NOMO-1 (cell line): ENCODE results near the gene DYRK1B.
"Not testable (repeated sequence)": the region's sequence is repeated elsewhere in the genome, so short reads cannot be mapped to it uniquely, and the experiment has no call there.

Source experiments
- DNase-seq, 2 experiments: peaks; one replicate each; lab custom pipeline; 2025; ENCODE audit not compliant: unreplicated experiment in 2 of 2; lab: John Stamatoyannopoulos, UW

The DYRK1B gene

DNA sequence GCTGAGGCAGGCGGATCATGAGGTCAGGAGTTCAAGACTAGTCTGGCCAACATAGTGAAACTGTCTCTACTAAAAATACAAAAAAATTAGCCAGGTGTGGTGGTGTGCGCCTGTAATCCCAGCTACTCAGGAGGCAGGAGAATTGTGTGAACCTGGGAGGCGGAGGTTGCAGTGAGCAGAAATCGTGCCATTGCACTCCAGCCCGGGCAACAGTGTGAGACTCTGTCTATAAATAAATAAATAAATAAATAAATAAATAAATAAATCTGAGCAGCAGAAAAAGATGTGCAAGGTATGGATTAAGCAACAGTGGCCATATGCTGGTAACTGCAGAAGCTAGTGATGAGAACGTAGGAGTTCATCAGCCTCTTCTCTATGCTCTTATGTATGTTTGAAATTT, 19.9 kb downstream of the DYRK1B start:
- not testable (repeated sequence) for DNase-seq

- DNase-seq = no peak
Observed at GRCh38 chr19:39813264-39813993, 20.5 kb downstream of the DYRK1B start.

- DNase-seq = no peak
Observed at GRCh38 chr19:39811064-39811463, 22.9 kb downstream of the DYRK1B start.

GRCh38 chr19:39810424-39810823, 23.5 kb downstream of the DYRK1B start:
- DNase-seq = no peak

GRCh38 chr19:39809368-39809767, 24.6 kb downstream of the DYRK1B start:
- no peak for DNase-seq

DNA sequence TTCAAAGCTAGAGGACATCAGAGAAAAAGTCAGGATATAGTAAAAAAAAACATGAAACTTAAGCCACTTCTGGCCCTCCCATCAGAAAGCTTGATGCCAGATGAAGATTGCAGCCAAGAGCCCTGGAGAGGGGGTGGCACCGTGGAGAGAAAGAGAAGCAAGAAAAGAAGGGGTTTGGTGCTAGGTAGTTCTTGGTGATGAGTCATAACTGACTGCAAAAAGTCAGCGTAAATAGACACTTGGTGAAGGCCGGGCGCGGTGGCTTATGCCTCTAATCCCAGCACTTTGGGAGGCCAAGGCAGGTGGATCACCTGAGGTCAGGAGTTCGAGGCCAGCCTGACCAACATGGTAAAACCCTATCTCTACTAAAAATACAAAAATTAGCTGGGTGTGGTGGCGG, 25.3 kb downstream of the DYRK1B start:
- DNase-seq = not testable (repeated sequence)

GRCh38 chr19:39807846-39808364, 26.1 kb downstream of the DYRK1B start:
- DNase-seq = no peak

DNA sequence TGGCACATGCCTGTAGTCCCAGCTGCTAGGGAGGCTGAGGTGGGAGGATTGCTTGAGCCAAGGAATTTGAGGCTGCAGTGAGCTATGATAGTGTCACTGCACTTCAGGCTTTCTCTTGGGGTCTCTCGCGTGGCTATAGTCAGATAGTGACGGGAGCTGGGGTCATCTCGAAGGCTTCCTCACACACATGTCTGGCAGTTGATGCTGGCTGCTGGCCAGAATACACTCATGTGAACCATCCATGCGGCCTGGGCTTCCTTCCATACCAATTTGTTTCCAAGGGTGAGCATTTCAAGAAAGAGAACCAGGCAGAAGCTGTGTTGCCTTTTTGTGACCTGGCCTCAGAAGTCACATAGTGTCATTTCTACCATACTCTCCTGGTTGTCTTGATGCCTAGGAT, 28.9 kb downstream of the DYRK1B start:
- DNase-seq = no peak

- no peak for DNase-seq
Observed at GRCh38 chr19:39802958-39803357, 31.0 kb downstream of the DYRK1B start.

DNA sequence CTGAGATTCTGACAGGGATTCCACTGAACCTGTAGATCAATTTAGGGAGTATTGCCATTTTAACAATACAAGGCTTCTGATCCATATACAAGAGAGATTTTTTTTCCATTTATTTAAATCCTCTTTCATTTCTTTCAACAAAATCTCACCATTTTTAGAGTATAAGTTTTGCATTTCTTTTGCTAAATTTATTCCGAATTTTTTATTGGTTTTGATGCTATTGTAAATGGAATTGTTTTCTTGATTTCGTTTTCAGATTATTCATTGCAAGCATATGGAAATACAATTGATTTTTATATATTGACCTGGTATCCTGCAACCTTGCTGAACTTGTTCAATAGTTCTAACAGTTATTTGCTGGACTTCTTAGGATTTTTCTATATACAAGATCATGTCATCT, 36.9 kb downstream of the DYRK1B start:
- DNase-seq = no peak

GRCh38 chr19:39796000-39796498, 37.9 kb downstream of the DYRK1B start:
- DNase-seq = no peak

DNA sequence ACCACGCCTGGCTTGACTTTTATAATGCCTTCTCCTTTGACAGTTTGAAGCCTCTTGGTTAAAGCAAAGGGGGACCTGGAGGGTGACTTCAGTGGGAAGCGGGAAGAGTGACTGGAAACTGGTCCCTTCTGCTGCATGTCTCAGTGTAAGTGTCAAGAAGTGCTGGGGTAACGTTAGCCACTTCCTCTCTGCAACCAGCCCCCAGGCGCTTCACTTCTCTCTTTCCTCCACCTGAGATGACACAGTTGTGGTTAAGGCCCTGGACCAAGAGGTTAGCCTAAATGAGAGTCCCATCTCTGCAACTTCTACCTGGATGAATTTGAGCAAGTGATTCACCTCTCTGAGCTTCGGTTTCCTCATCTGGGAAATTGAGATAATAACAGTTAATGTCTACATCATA, 39.0 kb downstream of the DYRK1B start:
- peak in 1 of 2 experiments; percentile 5 for DNase-seq

DNA sequence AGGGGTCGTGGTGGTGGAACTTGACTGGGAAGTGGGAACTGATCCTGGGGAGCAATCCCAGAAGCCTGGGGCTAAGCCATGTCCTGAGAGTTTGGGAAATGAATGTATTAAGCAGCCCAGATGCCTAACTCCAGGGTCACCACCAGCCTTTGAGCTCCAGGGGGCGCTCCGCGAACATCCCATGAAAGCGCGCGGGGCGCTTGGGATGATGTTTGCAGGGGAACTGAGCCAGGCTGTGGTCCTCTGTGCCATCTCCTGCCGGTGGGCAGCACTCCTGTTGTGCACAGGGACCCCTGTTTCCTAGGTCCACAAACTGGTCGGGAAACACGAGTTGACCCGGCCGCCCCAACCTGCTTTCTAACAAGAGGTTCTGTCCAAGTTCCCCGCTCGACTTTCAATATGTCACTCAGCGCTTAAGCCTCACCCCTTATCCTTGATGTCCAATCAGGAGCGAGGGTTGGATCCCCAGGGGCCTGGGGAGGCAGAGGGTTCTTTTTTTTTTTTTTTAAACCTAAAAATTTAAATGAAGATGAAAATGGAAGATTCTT, 40.9 kb downstream of the DYRK1B start:
- DNase-seq = peak; percentile 16 to 69

DNA sequence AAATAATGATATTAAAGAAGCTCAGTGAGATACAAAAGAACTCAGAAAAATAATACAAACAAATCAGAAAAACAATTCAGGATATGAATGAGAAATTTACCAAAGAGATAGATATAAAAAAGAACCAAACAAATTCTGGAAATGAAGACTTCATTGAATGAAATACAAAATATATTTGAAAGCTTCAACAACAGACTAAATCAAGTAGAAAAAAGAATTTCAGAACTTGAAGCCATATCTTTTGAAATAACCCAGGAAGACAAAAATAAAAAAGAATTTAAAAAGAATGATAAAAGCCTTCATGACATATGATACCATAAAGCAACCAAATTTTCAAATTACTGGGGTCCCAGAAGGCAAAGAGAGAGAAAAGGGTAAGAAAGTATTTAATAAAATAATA, 45.7 kb downstream of the DYRK1B start:
- DNase-seq = no peak

DNA sequence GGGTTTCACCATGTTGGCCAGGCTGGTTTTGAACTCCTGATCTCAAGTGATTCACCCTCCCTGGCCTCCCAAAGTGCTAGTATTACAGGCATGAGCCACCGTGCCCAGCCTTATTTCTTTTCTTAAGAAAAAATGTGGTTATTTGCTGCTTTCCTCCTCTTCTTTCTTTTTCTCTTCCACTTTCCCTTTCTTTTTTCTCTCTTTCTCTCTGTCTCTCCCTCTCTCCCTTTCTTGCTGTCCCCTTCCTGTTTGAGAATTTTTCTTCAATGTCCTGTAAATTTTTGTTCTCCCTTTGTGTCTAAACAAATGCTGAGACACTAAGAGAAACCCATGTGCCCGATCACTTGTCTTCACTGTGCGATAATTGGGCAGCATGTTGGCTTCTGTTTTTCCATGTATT, 53.1 kb downstream of the DYRK1B start:
- DNase-seq = no peak

DNA sequence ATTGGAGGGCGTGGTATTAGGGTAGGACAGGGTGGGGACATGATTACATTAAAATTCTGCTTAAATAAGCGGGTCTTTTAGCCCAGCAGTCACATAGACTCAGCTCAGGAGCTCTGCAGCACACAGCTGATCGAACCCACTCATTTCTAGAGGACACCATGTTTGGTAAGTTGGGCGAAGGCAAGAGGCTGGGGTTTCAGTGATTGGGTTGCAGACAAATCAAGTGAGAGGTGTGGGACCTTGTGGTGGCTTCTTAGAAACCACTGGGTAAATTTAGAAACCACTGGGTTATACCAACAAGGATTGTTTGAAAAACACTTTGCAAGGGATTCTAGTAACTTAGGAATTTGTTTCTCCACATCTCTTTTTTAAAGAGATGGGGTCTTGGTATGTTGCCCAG, 55.2 kb downstream of the DYRK1B start, which contains the start of gene LEUTX:
TSS of gene LEUTX (plus strand) at position 92 of the 400 bp plus-strand sequence. CDS start at position 159, 67 bp downstream.
- DNase-seq = no peak
